Stimulated activated CD4-positive, alpha-beta T cell treated with anti-CD3 and anti-CD28 coated beads, Interleukin-1b, Interleukin-23, amount 100 ng/mL, for 4 hours (primary cell): ENCODE results near the gene HSD17B12.

Experiments used
- DNase-seq, 2 donors: peaks; one replicate each; pipeline ENCODE4 v3.0.0-alpha.2; 2020; ENCODE audit warnings: low read depth in 2 of 2

Gene HSD17B12

DNA sequence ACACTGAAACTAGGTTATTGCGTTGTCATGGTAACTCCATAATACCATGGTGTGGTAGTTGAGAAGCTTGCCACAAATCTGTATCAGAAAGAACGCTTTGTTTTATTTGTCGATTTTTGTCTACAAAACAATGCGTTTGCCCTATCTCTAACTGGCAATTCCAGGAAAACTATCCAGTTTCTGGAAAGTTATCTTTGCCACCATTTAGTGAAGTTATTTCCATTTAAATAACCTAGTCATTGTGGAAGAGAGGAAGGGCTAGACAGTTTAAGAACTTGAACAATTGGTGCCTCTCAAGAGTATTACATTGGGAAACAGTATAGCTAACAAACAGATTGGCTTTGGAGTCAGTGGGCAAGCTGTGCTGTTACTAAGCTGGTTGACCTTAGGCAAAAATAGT, 7.9 kb downstream of the HSD17B12 start:
- DNase-seq, result no peak

GRCh38 chr11:43689167-43689566, 8.6 kb downstream of the HSD17B12 start:
- no peak for DNase-seq

- DNase-seq, result no peak
Measured at GRCh38 chr11:43690929-43691725, 10.6 kb downstream of the HSD17B12 start.

GRCh38 chr11:43691806-43692205, 11.3 kb downstream of the HSD17B12 start:
- DNase-seq, result no peak

- no peak for DNase-seq
Measured at GRCh38 chr11:43693069-43693468, 12.5 kb downstream of the HSD17B12 start.

GRCh38 chr11:43693731-43694130, 13.2 kb downstream of the HSD17B12 start:
- no peak for DNase-seq

- no peak for DNase-seq
Measured at GRCh38 chr11:43694477-43694876, 13.9 kb downstream of the HSD17B12 start.

DNA sequence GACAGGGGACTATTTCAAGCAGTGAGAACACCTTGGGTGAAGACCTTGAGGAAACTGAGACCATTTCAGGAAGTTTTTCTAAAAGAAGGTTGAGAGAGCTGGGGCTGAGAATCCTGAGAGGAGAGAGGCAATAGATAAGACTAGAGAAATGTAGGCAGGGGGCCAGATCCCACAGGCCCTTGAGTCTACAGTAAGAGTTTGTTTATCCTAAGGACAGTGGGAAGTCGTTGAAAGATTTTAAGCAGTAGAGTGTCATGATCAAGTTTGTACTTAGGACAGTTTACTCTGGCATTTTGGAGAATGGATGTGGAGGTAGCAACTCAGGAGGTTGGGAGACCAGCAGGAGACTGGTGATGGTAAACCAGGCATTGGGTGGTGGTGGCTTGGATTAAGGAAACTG, 17.1 kb downstream of the HSD17B12 start:
- DNase-seq, result no peak

- DNase-seq, result no peak
Measured at GRCh38 chr11:43699870-43700269, 19.3 kb downstream of the HSD17B12 start.

GRCh38 chr11:43706631-43707030, 26.1 kb downstream of the HSD17B12 start:
- no peak for DNase-seq

- no peak for DNase-seq
Measured at GRCh38 chr11:43708776-43709175, 28.2 kb downstream of the HSD17B12 start.

GRCh38 chr11:43709689-43710088, 29.2 kb downstream of the HSD17B12 start:
- DNase-seq, result no peak

DNA sequence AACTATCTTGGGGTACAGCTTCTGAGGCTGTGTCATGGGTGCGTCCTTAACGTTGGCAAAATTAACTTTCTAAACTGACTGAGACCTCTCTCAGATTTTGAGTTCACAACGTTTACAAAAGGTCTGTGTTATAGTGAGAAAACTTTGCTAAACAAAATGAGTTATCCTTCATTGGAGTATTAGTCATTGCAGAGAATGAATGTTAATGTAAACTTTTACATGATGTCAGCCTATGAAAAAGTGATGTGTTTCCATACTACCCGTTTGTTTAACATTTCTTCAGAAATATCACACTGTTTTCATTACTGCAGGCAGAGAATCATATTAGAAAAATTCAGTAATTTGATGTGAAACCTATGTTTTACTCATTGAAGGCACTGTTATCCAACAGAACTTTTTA, 32.1 kb downstream of the HSD17B12 start:
- no peak for DNase-seq

DNA sequence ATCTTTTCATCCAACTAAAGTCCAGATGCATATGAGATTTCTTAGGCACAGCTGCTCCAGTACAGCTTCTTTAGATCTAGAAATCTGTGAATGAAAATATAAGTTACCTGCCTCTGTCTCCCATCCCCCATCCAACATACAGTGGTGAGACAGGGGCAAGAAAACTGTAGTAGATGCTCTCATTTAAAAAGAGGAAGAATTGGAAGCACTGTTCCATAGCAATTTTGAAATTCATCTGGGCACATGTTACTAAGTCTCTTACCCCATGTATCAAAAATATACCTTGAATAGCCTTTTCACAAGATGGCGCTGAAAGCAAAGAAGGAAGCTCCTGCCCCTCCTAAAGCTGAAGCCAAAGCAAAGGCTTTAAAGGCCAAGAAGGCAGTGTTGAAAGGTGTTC, 37.8 kb downstream of the HSD17B12 start:
- DNase-seq, result no peak

DNA sequence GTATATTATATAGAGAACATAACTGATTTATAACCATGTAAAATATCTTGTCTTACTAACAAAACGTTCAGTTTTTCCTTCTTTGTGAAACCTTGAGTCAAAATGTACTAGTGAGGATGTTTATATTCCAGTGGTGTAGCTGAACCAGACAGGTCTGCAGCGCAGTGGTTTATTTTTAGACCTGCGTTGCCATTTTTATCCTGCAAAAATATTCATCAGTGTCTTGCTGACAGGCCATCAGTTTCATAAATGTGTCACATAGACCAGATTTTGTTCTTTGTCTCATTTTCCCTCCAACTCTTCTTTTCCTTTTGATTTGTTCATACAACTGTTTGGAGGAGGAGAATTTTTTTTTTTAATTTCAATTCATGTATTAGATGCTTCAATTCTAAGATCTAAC, 43.1 kb downstream of the HSD17B12 start:
- no peak for DNase-seq

- DNase-seq, result no peak
Measured at GRCh38 chr11:43732225-43732624, 51.7 kb downstream of the HSD17B12 start.

GRCh38 chr11:43734256-43734655, 53.7 kb downstream of the HSD17B12 start:
- DNase-seq, result no peak

GRCh38 chr11:43735115-43735514, 54.6 kb downstream of the HSD17B12 start:
- no peak for DNase-seq

GRCh38 chr11:43735961-43736360, 55.4 kb downstream of the HSD17B12 start:
- no peak for DNase-seq

DNA sequence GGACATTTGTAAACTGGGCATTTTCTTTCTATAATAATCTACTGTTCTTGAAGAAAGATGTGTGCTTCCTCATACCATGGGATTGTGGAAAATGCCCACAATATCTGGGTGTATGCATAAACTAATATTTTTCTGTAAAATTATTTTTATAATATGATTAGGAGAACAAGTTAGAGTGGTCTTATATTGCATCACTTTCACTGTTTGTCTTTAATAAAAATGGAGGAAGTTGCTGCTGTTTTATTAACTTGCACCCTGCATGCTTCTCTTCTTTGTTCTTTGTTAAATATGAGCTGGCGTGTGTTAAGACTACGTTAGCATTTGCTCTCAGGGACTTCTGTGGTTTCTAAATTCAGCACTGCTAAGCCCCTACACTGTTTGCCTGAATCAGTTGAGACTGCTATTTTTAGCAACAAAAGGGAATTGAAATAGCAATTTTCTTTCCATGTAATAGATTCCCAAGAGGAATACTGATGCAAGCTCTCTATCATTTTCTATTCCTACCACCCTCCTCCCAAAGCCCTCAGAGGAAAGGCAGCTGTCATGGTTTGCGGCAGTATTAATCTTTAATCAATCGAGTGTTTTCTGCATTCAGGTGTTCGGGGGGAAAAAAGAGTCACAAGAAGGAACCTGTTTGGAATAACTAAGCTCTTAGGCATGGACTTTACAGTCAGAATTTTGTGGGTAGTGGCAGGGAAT, 56.1 kb downstream of the HSD17B12 start:
- no peak for DNase-seq

- no peak for DNase-seq
Measured at GRCh38 chr11:43737201-43737590, 56.7 kb downstream of the HSD17B12 start.

- no peak for DNase-seq
Measured at GRCh38 chr11:43738600-43739409, 58.3 kb downstream of the HSD17B12 start.

DNA sequence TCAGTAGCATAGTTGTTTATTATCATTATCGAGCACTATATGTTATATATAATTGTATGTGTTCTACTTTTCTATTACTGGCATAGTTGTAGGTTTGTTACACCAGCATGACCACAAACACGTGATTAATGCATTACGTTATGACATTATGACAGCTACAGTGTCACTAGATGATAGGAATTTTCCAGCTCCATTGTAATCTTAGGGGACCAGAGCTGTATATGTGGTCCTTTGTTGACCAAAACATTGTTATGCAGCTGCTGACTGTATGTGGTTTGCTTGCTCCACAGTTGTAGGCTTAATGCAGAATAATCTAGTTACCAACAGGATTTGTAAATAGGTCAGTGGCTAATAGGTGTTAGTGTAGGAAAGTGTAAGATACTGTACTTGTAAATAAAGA, 66.1 kb downstream of the HSD17B12 start:
- no peak for DNase-seq
